Measurements from ENCODE around the gene PRR23B. TPM values are rescaled to one million over a fixed set of nuclear protein-coding genes. Genes with fewer than 3 reads are reported as not detected.

Gene PRR23B
- total RNA-seq, 1 donor from 2014 or later: not detected

DNA sequence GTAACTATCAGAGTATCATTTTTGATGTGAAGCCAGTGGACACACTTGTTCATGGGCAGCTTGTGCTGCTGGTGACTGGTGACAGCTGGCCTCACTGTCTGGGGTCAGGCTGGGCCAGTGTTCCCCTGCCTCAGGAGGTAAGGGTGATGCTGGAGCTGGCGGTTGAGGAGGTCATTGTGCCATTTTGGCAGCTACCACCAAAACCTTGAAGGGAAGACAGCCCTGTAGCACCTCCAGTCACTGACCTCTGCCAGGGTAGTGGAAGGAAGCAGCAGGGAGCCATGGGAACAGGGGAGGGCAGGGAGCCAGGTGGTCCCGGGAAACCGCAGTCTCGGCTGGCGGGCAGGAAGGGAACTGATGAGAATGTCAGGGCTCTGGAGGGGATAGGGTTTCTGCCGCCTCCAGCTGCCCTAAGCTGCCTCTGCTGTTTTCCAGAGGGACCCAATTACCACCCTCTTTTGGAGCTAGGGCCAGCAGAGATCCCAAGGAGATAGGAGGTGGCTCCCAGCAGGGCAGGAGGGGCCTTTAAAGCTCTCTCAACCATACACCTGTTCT, 48.9 kb downstream of the PRR23B start:
- Histone ChIP-seq H3K4me1 (no peaks in the 10 kb centered on the region), H3K4me3 (no peak overlapping the region), H3K9me3 (replicated peaks) (no peaks in the 10 kb centered on the region), H3K27me3 (ENCODE audit: low read depth) (peaks cover 53% of the 10 kb centered on the region), H3K36me3 (no peaks in the 10 kb centered on the region), H3K27ac (replicated peaks) (no peak overlapping the region)
- TF ChIP-seq, protein P1, sequence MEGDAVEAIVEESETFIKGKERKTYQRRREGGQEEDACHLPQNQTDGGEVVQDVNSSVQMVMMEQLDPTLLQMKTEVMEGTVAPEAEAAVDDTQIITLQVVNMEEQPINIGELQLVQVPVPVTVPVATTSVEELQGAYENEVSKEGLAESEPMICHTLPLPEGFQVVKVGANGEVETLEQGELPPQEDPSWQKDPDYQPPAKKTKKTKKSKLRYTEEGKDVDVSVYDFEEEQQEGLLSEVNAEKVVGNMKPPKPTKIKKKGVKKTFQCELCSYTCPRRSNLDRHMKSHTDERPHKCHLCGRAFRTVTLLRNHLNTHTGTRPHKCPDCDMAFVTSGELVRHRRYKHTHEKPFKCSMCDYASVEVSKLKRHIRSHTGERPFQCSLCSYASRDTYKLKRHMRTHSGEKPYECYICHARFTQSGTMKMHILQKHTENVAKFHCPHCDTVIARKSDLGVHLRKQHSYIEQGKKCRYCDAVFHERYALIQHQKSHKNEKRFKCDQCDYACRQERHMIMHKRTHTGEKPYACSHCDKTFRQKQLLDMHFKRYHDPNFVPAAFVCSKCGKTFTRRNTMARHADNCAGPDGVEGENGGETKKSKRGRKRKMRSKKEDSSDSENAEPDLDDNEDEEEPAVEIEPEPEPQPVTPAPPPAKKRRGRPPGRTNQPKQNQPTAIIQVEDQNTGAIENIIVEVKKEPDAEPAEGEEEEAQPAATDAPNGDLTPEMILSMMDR (IDR thresholded peaks at IDR 0.05; ENCODE audit: borderline replicate concordance): no peak
- intact Hi-C loops (cut with micrococcal nuclease): no loop called here
- DNase-seq: no peak

Other genes starting within 250 kb of the PRR23B start
- 31.5 TPM for gene PIK3CB, start 186.0 kb downstream of the PRR23B start, total RNA-seq
- not detected for gene FOXL2, start 73.8 kb downstream of the PRR23B start, total RNA-seq
- gene FOXL2NB, start 73.7 kb downstream of the PRR23B start, total RNA-seq: not detected
- not detected for gene PRR23A, start 14.7 kb downstream of the PRR23B start, total RNA-seq
- not detected for gene PRR23C, start 24.0 kb upstream of the PRR23B start, total RNA-seq

Data from left ventricle myocardium inferior (tissue), 1 donor.